ENCODE measurements around the gene ACOX1. TPM values are rescaled to one million over a fixed set of nuclear protein-coding genes. Genes with fewer than 3 reads are reported as not detected.

The ACOX1 gene
- total and polyA plus RNA-seq, 2 donors (not counting 1 experiment from before 2014, with no cell fraction given): 6.6 to 31.2 TPM

DNA sequence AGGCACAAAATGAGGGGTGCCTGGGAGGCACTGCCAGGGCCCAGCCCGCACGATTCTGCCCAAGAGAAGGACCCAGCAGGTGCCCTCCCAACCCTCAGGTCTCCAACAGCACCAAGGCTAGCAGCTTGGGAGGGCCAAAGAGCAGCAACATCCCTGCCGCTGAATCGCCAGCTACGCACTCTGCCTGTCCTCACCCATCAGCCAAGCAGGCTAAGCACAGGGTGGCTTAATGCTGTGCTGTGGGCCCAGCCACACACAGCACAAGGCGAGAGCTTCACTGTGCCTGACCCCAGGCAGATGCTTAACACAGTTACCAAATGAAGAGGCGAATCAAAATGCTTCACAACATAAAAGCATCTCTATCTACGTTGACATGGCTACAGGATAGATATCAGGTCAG is 63.7 kb downstream of the ACOX1 start:
- no peaks in the 10 kb centered on the region for H3K27me3 Mint-ChIP-seq
- no peak overlapping the region for H3K4me2 ChIP-seq (replicated peaks; ENCODE audit: low read depth, low read length, poor library complexity, severe bottlenecking)
- POLR2A ChIA-PET: interaction anchor here (0.6 kb wide), 1 partner anchor 28 kb away, joined by 3 read pairs; no protein-coding TSS in a partner anchor
- 99% methylated on average over 6 of the region's 8 CpGs for WGBS (ENCODE audit: insufficient coverage)
- CTCF ChIA-PET: interaction anchor here (1.0 kb wide), 1 partner anchor 99 kb away, joined by 4 read pairs; no protein-coding TSS in a partner anchor
- no peak overlapping the region for H3K27ac ChIP-seq (ENCODE audit: low read length in 2 of 2)
- no peaks in the 10 kb centered on the region for H3K4me1 ChIP-seq (ENCODE audit: control insufficient read depth in 2 of 2, insufficient read depth in 2 of 2, low read length in 2 of 2)
- H3K27me3 ChIP-seq (replicated peaks in 1 of 4; ENCODE audit: control extremely low read depth in 1 of 4, control insufficient read depth in 3 of 4, insufficient read depth in 4 of 4, low read length in 3 of 4): no peaks in the 10 kb centered on the region
- no peaks in the 10 kb centered on the region for H4K20me1 ChIP-seq (ENCODE audit: control insufficient read depth, insufficient read depth, low read length, poor library complexity, severe bottlenecking)
- peaks cover 1 to 7% of the 10 kb centered on the region in 2 experiments for H3K36me3 ChIP-seq (replicated peaks in 1 of 2; ENCODE audit: control extremely low read depth in 1 of 2, control insufficient read depth in 1 of 2, extremely low read depth in 1 of 2, insufficient read depth in 2 of 2, low read length in 1 of 2)
- H3K4me3 Mint-ChIP-seq: no peak overlapping the region
- no peaks in the 10 kb centered on the region for H3K9me3 ChIP-seq (ENCODE audit: control extremely low read depth in 1 of 3, control insufficient read depth in 2 of 3, insufficient read depth in 1 of 3, low read length in 2 of 3)
- H3K27ac Mint-ChIP-seq: no peak overlapping the region
- no peak for DNase-seq
- intact Hi-C loops (cut with micrococcal nuclease): no loop called here
- H3K9me3 Mint-ChIP-seq (ENCODE audit: insufficient read depth): no peaks in the 10 kb centered on the region
- no peak overlapping the region for H3K9ac ChIP-seq (ENCODE audit: low read length)
- TF ChIP-seq, protein P1, sequence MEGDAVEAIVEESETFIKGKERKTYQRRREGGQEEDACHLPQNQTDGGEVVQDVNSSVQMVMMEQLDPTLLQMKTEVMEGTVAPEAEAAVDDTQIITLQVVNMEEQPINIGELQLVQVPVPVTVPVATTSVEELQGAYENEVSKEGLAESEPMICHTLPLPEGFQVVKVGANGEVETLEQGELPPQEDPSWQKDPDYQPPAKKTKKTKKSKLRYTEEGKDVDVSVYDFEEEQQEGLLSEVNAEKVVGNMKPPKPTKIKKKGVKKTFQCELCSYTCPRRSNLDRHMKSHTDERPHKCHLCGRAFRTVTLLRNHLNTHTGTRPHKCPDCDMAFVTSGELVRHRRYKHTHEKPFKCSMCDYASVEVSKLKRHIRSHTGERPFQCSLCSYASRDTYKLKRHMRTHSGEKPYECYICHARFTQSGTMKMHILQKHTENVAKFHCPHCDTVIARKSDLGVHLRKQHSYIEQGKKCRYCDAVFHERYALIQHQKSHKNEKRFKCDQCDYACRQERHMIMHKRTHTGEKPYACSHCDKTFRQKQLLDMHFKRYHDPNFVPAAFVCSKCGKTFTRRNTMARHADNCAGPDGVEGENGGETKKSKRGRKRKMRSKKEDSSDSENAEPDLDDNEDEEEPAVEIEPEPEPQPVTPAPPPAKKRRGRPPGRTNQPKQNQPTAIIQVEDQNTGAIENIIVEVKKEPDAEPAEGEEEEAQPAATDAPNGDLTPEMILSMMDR (IDR thresholded peaks at IDR 0.05): no peak
- TF ChIP-seq EZH2 (IDR thresholded peaks at IDR 0.05; ENCODE audit: borderline replicate concordance, insufficient read depth, low read depth, low read length, poor library complexity, severe bottlenecking): no peak
- no peaks in the 10 kb centered on the region for H3K4me1 Mint-ChIP-seq
- H3K4me3 ChIP-seq (ENCODE audit: control extremely low read depth in 1 of 5, extremely low read depth in 1 of 5, insufficient read depth in 1 of 5, low read depth in 2 of 5, low read length in 4 of 5): no peak overlapping the region
- H3K79me2 ChIP-seq (ENCODE audit: control insufficient read depth, insufficient read depth, low read length): no peaks in the 10 kb centered on the region
- H2AFZ ChIP-seq (ENCODE audit: insufficient read depth, low read depth, low read length, poor library complexity, severe bottlenecking): no peak overlapping the region
- no peak for ATAC-seq (ENCODE audit: low read depth)

DNA sequence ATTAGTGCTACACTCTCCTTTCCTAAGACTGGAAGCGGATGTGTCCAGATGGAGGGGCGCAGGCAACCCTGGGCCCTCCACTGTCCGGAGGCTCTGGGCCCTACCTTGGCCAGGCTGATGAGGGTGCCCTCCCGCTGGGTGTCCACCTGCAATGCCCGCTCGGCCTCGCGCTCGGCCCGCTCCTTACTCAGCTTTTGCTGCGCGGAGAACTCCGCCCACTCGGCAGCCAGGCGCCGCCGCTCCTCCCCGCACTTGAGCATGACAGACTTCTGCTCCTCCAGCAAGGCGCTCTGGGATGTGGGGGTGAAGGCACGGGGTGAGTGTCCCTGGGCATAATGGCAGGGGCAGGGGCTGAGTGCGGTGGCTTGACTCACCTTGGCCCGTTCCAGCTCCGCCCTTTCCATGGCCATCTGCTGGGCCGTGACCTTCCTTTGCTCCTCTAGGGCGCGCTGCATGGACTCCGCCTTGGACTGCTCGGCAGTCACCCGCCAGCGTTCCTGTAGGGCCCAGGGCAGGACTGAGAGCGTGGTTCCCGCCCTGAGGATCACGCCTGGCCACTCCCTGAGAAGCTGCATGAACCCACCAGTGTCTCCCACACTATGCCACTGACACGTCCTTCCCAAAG is 64.2 kb downstream of the ACOX1 start:
- intact Hi-C loops (cut with micrococcal nuclease): no loop called here
- Mint-ChIP-seq H3K9me3 (ENCODE audit: insufficient read depth) (no peaks in the 10 kb centered on the region), H3K27me3 (no peaks in the 10 kb centered on the region), H3K4me1 (no peaks in the 10 kb centered on the region), H3K27ac (no peak overlapping the region), H3K4me3 (no peak overlapping the region)
- no peak overlapping the region for H2AFZ ChIP-seq (ENCODE audit: insufficient read depth, low read depth, low read length, poor library complexity, severe bottlenecking)
- H4K20me1 ChIP-seq (ENCODE audit: control insufficient read depth, insufficient read depth, low read length, poor library complexity, severe bottlenecking): no peaks in the 10 kb centered on the region
- no peak overlapping the region for H3K9ac ChIP-seq (ENCODE audit: low read length)
- no peak for ATAC-seq (ENCODE audit: low read depth)
- H3K9me3 ChIP-seq (ENCODE audit: control extremely low read depth in 1 of 3, control insufficient read depth in 2 of 3, insufficient read depth in 1 of 3, low read length in 2 of 3): no peaks in the 10 kb centered on the region
- H3K27me3 ChIP-seq (replicated peaks in 1 of 4; ENCODE audit: control extremely low read depth in 1 of 4, control insufficient read depth in 3 of 4, insufficient read depth in 4 of 4, low read length in 3 of 4): no peaks in the 10 kb centered on the region
- 96% methylated on average over 28 of the region's 34 CpGs for WGBS (ENCODE audit: insufficient coverage)
- TF ChIP-seq, protein P1 (IDR thresholded peaks at IDR 0.05): no peak
- no peak for TF ChIP-seq EZH2 (IDR thresholded peaks at IDR 0.05; ENCODE audit: borderline replicate concordance, insufficient read depth, low read depth, low read length, poor library complexity, severe bottlenecking)
- CTCF ChIA-PET: no interaction called here
- no peak overlapping the region for H3K4me2 ChIP-seq (replicated peaks; ENCODE audit: low read depth, low read length, poor library complexity, severe bottlenecking)
- H3K79me2 ChIP-seq (ENCODE audit: control insufficient read depth, insufficient read depth, low read length): no peaks in the 10 kb centered on the region
- DNase-seq: no peak
- peaks cover 1 to 7% of the 10 kb centered on the region in 2 experiments for H3K36me3 ChIP-seq (replicated peaks in 1 of 2; ENCODE audit: control extremely low read depth in 1 of 2, control insufficient read depth in 1 of 2, extremely low read depth in 1 of 2, insufficient read depth in 2 of 2, low read length in 1 of 2)
- no peak overlapping the region for H3K27ac ChIP-seq (ENCODE audit: low read length in 2 of 2)
- POLR2A ChIA-PET: no interaction called here
- no peak overlapping the region for H3K4me3 ChIP-seq (ENCODE audit: control extremely low read depth in 1 of 5, extremely low read depth in 1 of 5, insufficient read depth in 1 of 5, low read depth in 2 of 5, low read length in 4 of 5)
- H3K4me1 ChIP-seq (ENCODE audit: control insufficient read depth in 2 of 2, insufficient read depth in 2 of 2, low read length in 2 of 2): no peaks in the 10 kb centered on the region
